Embryonic facial prominence (tissue), 1 donor: ENCODE results near the gene NRBF2.
"Not testable (repeated sequence)": the region's sequence is repeated elsewhere in the genome, so short reads cannot be mapped to it uniquely, and the experiment has no call there.

ENCODE experiments used
- DNase-seq: peaks from one replicate; pipeline ENCODE4 v3.0.0-alpha.2; 2016; ENCODE audit errors: extremely low spot score

The NRBF2 gene

GRCh38 chr10:63119041-63119440 is 14.1 kb upstream of the NRBF2 start:
- DNase-seq: no peak

GRCh38 chr10:63120554-63120953 is 12.6 kb upstream of the NRBF2 start:
- no peak for DNase-seq

- no peak for DNase-seq
These were observed 9.3 kb upstream of the NRBF2 start for GRCh38 chr10:63123727-63124362.

GRCh38 chr10:63125459-63125858 is 7.7 kb upstream of the NRBF2 start:
- no peak for DNase-seq

- DNase-seq: no peak
These were observed 4.7 kb upstream of the NRBF2 start for GRCh38 chr10:63128443-63128842.

- DNase-seq: no peak
These were observed 3.2 kb upstream of the NRBF2 start for GRCh38 chr10:63129888-63130287.

GRCh38 chr10:63132651-63133055 is 475 bp upstream of the NRBF2 start:
- DNase-seq: no peak

GRCh38 chr10:63133821-63134557 is 861 bp downstream of the NRBF2 start:
- peak; percentile 37 for DNase-seq

GRCh38 chr10:63137306-63137705 is 4.2 kb downstream of the NRBF2 start:
- DNase-seq: no peak

- no peak for DNase-seq
These were observed 6.9 kb downstream of the NRBF2 start for GRCh38 chr10:63140077-63140476.

- DNase-seq: no peak
These were observed 9.0 kb downstream of the NRBF2 start for GRCh38 chr10:63142136-63142535.

GRCh38 chr10:63143987-63144386 is 10.9 kb downstream of the NRBF2 start:
- DNase-seq: no peak

- DNase-seq: no peak
These were observed 12.7 kb downstream of the NRBF2 start for GRCh38 chr10:63145782-63146181.

GRCh38 chr10:63146503-63146902 is 13.4 kb downstream of the NRBF2 start:
- no peak for DNase-seq

GRCh38 chr10:63150745-63151144 is 17.6 kb downstream of the NRBF2 start:
- DNase-seq: no peak

GRCh38 chr10:63153868-63154545 is 20.9 kb downstream of the NRBF2 start:
- not testable (repeated sequence) for DNase-seq

- DNase-seq: no peak
These were observed 21.6 kb downstream of the NRBF2 start for GRCh38 chr10:63154546-63155387.

- no peak for DNase-seq
These were observed 22.4 kb downstream of the NRBF2 start for GRCh38 chr10:63155388-63156020.

GRCh38 chr10:63156236-63156635 is 23.1 kb downstream of the NRBF2 start:
- no peak for DNase-seq

- DNase-seq: peak; percentile 59
These were observed 24.9 kb downstream of the NRBF2 start for GRCh38 chr10:63157845-63158624.

- DNase-seq: no peak
These were observed 28.5 kb downstream of the NRBF2 start for GRCh38 chr10:63161592-63161991.
